Stimulated activated CD4-positive, alpha-beta T cell treated with anti-CD3 and anti-CD28 coated beads, TNF-alpha, amount 100 ng/mL, for 48 hours (primary cell): Measurements from ENCODE around the gene HOXB1.
"Not testable (repeated sequence)": the region's sequence is repeated elsewhere in the genome, so short reads cannot be mapped to it uniquely, and the experiment has no call there.

Source experiments
- DNase-seq, 3 donors: peaks; one replicate each; pipeline ENCODE4 v3.0.0-alpha.2; 2020; ENCODE audit warnings: low read depth in 3 of 3

HOXB1 gene

DNA sequence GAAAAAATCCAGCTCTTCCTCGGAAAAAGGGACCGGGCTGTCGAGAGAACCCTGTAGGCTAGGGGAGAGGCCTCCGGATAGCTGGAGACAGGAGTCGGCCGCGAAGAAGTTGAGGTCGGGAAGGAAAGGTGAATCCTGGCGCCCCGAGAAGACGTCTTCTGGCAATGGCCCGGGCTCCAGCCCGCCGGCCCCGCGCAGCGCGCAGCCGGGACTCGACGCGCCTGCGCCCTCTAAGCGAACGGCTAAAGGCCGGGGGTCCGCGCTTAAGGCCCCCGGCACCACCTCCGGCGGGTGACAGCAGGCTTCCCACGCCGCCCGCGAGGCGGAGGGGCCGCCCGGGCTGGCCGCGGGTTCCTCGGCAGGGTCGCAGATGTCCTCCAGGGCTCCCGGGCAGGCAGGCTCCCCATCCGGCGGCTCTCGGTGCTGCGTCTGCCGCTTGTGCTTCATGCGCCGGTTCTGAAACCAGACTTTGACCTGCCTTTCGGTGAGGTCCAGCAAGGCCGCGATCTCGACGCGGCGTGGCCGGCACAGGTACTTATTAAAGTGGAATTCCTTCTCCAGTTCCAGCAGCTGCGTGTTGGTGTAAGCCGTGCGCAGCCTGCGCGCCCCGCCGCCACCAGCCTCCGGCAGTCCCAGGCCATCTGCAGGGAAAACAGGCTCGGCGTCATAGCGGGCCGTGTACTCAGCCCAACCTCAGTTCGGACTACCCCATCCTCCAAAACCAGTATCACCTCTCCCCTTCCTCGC, 12.5 kb upstream of the HOXB1 start:
- peak in 2 of 3 donors; percentile 18 to 53 for DNase-seq

DNA sequence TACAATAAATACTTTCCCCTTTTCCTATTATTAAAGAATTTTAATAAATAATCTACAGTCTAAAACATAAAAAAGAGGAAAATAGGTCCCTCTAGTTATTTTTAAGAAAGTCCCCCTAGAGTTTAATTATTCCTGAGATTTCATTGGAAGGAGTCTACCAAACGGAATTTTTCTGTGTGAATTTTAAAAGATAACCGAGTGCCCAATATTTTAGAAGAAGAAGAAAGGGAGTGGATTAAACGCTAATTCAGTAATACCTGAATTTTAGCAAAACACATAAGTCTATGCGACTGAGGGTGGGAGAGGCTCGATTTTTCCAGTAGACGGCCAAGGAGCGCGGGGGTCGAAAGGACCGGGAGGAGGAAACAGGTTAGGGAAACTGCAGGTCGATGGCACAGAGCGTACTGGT, 11.9 kb upstream of the HOXB1 start:
- DNase-seq = no peak

DNA sequence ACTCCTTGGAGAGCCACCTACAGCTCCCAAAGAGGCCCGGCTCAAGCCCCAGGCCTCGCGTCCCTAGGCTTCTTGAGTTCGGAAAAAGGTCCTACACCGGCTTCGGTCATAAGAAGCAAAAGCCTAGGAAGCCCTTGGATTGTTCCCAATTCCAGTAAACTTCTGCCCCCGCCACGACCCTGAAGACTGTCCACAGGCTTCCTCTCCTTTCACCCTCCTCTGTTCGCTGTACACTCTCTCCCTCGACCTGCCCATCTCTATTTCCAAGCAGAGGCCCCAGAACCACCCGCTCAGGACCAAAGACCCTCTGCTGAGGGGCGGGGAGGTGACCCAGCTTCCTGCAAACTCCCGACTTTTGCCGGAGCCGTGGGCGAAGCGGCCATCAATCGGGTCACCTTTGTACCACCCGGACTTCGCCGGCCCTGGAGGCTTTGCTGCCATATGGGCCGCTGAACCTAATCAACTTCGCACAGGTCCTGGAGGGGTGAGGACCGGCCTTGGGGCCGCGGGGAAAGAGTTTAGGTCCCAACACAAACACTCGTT, 11.4 kb upstream of the HOXB1 start:
- no peak for DNase-seq

DNA sequence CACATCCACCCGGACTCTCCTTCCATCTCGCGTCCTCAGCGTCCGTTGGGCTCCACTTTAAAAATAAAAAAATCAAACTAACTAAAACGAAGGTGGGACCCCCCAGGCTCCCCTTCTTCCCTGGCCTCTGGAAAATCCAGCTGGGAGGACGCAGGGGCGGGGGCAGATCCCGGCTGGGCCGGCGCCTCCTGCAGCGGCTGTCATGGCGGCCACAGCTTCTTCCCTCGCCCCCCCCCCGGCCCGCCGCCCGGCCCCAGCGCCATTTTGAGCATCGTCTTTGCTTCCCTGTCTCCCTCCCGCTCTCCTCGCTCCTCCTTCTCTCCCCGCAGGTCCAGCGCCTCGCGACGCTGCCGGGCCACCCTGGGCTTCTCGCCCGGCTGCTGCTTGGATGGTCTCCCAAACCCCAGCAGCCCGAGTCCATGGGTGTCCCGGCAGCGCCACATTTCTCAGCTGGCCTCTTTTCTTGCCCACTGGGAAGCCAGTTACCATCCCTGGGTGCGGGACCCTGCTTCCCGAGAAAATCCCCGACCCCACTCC, 10.8 kb upstream of the HOXB1 start:
- no peak for DNase-seq

DNA sequence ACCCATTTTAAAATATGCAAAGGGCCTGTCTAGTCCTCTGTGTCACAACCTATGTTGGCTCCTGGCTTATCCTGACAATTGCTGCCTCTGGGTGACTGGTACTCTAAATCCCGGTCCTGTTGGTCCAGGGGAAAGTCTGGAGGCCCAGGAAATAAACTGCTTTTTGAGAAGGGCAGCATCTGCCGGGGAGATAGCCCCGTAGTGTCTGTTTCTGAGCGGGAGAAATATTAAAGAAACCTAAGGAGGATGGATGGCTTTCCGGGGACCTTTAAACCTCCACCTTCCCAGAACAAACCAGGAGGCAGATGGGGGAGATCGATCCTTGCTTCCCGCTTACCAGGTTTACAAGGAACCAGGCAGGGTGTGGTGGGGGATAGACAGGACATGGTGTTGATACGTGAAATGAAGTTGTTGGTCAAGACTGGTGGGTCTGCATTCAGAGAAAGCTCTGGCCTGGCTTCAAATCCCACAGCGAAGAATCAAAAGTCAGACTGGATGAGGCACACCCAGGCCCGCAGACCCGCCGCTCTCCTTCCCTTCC, 10.3 kb upstream of the HOXB1 start:
- no peak for DNase-seq

DNA sequence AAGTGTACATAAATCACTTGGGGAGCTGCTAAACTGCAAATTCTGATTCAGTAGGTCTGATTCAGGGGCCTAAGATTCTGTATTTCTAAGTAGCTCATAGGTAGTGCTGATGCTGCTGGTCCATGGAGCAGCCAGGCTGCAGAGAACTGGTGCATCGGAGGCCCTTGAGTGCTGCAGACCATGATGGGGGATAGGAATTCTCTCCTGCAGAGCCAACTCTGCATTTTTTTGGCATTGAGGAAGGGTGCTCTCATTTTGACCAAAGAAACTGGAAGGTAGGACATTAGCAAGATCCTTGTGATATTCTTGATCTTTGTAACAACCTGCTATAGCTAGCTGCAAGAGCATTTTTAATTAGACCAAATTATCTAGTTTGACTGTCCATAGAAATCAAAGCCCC, 9.4 kb upstream of the HOXB1 start:
- no peak for DNase-seq

DNA sequence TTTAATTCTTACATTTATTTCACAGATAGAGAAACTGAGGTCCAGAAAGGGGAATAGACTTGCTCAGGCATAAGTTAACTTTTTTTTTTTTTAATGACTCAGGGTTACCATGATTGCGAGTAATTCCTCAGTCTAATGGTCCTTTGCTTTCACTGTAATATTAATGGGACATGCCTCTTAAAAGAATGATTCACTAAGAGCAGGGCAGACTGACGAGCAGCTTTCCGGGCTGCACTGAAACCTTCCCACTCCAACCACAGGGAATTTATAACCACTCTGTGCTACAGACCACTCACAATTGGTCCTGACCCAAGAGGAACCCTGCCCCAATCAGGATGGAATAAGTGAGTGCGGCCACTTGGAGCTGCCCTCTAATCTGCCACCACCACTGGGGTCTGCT, 8.4 kb upstream of the HOXB1 start:
- DNase-seq = no peak

DNA sequence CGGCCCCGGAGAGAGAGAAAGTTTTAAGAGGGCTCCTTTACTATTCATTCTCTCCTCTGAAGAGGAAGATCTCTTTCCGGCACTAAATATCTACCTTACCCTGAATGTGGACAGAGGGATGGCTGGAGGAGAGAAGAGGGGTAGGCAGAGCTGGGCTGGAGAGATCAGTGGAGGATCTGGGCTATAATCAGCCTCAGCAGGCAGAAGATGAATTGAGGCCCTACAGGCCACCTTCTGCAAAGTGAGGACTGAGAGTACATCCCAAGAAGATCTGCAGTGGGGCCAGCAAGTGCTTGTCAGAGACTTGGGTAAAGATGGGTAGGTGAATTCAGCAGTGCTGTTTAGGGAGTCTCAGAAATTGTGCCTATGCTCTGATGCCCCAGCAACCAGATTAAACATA, 6.5 kb upstream of the HOXB1 start:
- no peak for DNase-seq

DNA sequence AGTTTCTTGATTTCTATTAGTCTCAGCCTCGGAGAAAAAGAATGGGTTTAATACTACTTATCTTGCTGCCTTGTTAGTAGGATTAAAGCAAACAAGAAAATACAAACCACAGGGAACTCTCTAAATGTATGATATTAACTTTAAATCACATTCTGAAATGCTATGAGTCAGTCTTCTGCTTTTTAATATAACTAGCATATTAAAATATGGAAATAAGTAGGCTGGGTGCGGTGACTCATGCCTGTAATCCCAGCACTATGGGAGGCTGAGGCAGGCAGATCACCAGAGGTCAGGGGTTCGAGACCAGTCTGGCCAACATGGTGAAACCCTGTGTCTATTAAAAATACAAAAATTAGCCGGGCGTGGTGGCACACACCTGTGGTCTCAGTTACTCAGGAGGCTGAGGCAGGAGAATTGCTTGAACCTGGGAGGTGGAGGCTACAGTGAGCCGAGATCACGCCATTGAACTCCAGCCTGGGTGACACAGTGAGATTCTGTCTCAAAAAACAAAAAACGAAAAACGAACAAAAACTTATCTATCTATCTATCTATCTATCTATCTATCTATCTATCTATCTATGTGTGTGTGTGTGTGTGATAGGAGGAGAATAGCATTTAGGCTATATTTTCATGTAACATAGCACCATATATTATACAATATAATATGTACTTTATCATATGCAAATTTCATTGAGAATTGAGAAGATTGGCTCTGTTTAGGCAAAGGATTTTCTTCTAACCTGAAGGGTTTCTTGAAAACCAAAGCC, 5.2 kb upstream of the HOXB1 start:
- not testable (repeated sequence) for DNase-seq

DNA sequence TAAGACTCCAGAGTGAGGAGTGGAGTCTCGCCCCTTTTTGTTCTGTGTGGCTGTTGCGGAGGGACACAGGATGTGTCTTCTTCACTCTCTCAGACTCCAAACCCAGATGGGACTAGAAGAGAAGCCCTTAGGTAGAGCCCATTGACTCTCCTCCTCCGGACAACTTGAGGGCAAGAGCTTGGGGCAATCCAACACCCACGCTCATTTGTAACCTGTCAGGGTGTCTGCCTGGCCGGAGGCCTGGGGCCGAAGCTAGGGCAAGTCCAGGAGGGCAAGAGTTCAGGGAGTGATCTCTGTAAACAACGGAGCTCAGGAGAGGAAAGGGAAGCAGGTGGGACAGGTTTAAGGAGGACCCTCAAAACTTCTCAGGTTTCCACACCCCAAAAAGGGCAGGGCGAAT, 1.4 kb upstream of the HOXB1 start:
- DNase-seq = no peak

DNA sequence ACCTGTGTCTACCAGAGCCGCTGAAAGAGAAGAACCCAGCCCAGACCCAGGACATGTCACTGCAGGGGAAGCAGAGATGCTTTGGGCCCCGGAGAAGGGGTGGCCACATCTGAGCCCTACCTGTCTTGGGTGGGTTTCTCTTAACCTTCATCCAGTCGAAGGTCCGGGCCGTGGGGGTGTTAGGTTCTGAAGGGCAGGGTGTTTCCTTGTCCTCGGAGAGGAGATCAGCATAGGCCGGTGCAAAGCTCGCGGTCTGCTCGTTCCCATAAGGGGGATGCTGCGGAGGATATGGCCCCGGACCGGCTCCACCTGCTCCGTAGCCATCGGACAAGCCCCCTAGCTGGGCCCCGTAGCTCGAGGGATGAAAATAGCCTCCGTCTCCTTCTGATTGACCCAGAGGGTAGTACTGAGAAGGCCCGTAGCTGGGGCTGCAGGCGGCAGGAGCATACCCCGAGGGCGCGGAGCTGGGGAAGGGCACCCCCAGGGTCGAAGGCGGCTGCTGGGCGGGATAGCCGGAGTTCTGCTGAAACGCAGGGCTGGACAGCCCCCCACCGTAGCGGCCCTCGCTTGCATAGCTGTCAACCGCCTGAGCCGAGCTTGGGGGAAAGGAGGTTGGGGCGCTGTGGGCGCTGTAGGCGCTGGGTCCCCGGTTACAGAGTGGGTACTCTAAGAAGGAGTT, 464 bp downstream of the HOXB1 start:
- no peak for DNase-seq

DNA sequence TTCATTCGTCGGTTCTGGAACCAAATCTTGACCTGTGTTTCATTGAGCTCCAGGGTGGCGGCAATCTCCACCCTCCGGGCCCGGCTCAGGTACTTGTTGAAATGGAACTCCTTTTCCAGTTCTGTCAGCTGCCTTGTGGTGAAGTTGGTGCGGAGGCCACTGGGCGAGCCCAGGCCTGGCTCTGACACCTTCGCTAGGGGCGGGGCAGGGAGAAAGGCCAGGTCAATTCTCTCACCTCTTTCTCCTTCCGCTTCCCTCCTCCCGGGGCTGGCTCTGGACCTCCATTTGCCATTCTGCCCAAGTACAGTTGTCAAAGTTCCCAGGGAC, 1.2 kb downstream of the HOXB1 start:
- no peak for DNase-seq

DNA sequence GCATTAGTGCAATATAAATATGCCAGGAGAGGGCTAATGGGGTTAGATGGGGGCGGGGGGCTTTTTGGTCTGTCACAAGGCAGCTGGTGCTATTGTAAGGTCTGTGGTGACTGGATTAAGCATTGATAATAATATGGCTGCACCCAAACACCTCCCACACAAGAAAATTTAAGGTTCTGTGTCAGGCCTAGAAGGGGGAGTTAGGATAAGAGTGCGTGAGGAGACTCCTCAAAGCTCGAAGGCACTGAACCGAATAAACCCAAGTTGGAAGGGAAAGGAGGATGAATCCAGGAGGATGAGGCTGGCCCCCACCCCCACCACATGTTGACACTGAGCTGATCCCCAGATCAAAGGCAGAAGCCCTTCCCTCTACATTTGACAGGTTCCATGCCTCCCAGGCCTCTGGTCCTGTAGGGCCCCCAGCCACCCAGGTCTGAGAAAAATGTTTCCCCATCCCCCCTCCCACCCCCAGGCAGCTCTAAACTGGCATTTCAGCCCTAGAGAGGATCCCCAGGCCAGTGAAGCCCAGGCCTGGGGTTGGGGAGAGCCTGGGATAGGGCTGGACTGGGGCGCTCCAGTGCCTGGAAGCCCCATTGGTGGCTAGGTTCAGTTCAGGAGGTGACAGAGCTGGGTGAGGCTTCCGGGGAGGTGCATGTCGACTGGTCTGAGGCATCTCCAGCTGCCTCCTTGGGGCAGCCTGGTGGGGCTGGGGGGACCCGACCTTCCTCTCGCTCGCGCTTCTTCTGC, 1.7 kb downstream of the HOXB1 start:
- no peak for DNase-seq

DNA sequence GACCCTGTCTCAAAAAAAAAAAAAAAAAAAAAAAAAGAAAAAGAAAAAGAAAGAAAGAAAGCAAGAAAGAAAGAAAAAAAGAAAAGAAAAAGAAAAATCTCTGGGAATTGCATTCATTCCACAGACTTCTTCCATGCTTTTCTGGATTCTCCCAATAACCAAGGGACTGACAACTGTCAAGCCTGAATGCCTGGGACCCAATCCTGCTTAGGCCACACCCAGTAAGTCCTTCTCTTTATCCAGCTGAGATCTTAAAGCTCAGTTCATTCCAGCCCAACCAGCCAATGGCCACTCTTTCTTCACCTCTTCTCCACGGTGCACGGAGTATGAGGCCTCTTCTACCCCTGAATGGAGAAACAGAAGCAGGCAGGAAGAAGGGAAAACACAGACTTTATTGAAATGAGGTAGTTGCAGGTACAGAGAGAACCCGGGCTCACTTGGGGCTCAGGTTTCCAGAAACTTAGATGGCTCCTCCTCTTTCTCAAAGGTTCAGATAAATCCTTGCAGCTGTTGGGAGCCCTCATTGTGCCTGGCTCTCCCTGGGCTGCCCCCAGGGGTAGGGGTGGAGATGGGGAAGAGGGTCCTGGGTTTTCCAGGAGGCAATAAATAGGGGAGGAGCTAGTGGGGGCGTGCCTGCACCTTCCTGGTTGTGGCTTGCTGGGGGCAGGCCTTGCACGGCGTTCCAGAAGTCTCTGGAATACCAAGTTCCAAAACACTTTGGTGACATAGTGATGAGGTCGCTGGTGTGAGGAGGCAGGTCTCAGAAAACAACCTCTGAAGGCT, 2.5 kb downstream of the HOXB1 start:
- DNase-seq = no peak

DNA sequence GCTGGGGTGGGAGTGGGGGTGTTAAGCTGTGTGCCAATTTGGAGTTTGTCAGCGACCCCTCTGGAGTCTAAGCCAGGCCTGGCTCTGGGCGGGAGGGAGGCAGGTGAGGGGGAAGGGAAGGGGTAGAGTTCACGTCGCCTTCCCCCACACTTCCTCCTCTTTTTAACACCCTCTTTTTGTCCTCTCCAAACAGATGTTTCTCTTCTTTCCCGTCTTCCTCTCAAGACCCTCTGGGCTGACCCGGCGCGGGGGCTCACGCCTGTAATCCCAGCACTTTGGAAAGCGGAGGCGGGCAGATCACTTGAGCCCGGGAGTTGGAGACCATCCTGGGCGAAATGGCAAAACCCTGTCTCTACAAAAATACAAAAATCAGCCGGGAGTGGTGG, 3.3 kb downstream of the HOXB1 start:
- no peak for DNase-seq

DNA sequence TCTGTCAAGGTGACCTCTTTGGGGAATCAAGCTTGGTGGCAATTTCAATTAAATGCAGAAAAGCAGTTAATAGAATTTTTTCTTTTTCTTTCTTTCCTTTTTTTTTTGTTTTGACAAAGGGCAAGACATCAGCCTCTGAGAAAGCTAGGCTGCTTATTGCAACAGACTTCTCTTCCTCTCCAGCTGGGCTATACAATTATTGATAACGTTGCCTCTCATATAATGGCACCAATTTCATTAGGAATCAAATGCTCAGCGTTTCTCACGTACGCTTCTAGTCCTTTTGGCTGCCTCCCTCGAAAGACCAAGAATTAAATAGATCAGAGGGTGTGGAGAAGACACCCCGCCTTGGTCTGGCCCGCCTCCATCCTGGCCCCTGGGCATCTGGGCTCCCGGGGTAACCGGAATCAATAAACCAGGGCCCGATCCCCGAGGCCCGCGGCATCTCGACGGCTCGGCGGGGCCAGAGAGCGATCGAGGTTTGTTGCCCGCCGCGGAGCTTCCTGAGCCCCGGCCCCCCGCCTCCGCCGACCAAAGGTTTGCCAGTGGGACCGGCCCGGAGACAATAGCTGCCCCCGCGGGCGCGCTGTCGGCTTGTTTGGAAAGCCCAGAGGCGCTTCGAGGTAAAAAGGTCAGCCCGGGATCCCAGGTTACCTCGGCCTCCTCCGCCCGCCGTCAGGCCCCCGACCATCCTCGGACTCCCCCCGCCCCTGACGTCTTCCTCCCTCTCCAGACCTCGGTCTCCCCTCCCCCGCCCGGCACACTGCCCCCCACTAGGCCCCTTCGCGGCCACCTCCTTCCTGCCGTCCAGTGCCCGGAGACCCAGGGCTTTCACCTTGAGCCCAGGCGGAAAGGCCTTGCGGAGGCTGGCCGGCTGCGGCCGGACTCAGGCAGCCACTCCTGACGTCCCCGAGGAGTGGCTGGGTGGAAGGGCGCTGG, 3.9 kb downstream of the HOXB1 start:
- DNase-seq = no peak

DNA sequence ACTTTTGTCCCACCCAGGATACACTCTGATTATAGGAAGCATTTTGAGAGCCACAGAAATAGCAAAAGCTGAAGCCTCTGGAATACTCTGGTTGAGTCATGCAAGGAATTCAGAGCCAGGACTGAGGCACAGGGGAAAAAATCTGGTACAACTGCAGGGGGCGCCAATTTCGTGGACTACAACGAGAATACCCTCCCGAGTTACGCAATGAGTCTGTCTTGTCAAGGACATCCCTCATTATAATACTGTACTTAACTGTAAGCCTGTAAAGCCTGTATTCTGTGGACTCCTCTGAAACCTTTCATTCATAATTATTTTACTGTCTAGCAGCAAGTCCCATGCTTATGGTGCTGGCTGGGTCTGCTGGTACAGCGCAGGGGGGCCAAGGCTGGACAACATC, 7.8 kb downstream of the HOXB1 start:
- DNase-seq = no peak

DNA sequence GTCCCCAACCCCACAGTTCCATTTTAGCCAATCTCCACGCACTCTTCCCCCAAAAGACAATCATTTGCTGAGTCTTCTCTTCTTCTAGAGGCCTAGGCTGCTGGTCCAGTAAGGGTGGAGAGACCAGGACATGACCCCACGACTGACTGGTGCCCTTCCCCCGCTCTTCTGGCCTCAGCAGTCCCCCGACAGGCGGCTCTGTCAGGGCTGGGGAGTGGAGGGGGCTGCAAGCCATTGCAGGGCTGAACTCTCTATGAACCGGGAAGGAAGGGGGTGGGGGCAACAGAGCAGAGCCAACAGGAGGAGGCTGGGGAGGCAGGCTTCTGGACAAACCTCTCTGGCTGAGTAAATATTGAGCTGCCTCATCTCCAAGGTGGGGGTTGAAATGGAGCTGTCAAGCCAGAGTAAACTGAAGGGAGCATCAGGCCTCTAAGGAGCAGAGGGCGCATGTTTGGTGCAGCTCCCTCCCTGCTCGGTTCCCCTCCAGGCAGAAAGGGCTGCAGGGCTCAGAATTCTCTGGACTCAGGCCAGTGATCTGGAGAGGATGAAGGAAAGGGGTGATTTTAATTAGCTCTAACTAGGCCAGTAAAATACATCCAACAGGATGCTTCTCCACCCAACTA, 8.7 kb downstream of the HOXB1 start:
- no peak for DNase-seq

DNA sequence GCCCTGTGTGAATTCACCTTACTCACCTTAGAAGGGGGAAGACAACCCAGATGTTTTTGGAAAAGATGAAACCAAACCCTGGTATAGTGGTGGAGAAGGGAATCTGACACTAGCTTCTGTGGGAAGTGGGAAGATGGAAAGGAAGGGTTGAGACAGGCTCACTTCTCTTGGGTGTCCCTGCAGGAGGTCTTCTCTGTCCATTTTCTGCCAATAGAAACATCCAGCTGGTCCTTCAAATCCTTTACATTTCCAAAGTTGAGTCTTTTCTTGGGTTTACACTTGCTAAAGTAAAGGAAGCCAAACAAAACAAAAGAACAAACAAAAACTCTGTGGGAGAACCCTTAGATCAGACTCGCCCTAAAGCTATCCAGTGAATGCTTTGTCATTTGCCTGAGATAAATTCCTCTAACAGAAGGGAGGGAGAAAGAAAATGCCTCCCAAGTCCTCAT, 10.2 kb downstream of the HOXB1 start:
- no peak for DNase-seq
